HS-27A (cell line): ENCODE data around the gene DGCR8.
A peak's percentile ranks its signal among the peaks of the same experiment; 100 is the strongest.

Source experiments
- DNase-seq: peaks from one replicate; pipeline ENCODE4 v3.0.0-alpha.2; 2012; ENCODE audit warnings: low read depth, missing footprints

DGCR8 gene

GRCh38 chr22:20125201-20126174 is 45.4 kb downstream of the DGCR8 start:
- no peak for DNase-seq

- no peak for DNase-seq
These were observed 46.4 kb downstream of the DGCR8 start for GRCh38 chr22:20126284-20127029.

DNA sequence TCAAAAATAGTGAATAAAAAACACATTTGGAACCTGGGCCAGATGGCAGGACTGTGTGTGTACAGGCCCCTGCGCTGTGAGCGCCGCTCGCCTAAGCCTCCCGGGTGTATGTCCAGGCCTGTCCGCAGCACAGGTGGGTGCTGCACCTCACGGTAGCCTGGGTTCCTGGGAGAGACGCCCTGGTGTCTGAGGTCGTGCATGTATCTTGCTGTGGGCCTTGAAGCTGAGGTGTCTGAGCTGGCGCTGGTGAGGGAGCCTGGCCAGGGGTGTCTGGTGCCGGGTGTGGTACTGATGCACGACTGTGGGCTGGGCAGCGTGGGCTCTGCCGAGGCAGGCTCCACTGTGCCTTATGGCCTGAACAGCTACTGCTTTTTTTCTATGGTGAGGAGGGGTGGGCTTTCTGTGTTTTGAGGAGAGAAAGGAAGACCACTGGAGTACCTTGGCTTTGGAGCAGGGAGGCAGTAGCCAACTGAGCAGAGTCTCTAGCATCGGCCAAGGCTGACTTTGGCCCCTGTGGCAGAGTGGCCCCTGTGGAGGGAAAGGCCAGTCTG is 47.4 kb downstream of the DGCR8 start:
- no peak for DNase-seq

GRCh38 chr22:20127869-20128618 is 48.0 kb downstream of the DGCR8 start:
- no peak for DNase-seq

- no peak for DNase-seq
These were observed 48.5 kb downstream of the DGCR8 start for GRCh38 chr22:20128619-20128901.

DNA sequence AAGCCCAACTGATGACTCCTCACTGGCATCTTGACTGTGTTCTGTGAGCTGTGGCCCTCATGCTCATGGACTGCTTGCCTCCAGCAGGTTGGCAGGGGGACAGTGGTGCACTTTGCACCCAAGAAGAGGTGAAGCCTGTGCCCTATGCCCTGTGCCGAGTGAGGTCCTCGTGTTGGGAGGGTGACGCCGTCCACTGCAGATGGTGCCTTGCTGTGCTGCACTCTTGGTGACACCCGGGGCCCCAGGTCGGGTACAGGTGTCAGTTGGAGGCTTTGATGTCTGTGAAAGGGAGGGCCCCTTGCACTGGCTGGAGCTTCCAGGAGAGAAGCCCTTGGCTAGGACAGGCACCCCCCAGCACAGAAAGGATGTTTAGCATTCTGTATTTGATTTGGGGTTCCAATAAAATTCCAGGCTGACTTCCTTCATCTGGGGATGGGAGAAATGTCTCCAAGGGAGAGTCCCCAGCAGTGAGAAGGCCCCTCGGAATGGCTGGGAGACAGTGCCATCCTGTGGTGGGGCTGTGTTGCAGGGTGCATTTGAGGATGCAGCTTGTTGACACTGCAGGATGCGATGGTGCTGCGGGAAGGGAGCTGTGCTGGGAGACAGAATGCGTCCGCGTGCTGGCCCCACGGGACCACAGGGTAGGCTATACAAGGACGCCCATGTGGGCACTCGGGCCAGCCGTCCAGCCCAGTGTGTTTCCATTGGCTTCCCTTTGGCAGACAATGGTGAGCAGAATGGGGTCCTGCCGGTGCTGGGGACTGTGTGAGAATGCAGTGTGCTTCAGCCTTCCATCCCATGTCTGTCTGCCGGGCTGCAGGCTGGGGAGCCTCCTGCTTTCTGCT is 49.1 kb downstream of the DGCR8 start:
- DNase-seq = no peak

DNA sequence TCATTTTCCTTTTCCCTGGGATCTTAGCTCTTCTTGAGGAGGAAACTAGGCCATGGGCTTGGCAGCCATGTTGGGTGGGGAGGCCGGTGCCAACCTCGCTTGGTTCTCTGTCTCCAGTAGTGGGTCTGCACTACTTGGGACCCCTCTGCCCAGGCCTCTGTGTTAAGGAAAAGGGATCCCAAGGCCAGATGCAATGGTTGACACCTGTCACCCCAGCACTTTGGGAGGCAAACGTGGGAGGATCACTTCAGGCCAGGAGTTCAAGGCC is 49.6 kb downstream of the DGCR8 start:
- DNase-seq = no peak

DNA sequence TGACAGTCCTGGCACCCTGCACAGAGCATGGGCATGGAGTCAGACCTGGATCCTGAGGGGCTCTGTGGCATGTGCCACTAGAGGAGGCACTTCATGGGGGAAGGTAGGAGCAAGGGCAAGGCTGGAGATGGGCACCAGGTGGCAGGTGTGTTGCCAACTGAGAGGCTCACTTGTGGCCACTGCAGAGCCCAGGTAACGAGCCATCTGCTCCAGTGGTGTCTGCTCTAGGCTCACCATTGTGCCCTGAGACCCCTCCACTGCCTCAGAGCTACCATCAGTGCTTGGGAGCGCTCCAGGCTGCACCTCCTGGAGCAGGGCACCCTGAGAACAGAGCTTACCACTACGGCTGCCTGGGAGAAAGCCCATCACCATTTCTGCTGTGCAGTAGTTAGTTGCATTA is 50.3 kb downstream of the DGCR8 start:
- no peak for DNase-seq

DNA sequence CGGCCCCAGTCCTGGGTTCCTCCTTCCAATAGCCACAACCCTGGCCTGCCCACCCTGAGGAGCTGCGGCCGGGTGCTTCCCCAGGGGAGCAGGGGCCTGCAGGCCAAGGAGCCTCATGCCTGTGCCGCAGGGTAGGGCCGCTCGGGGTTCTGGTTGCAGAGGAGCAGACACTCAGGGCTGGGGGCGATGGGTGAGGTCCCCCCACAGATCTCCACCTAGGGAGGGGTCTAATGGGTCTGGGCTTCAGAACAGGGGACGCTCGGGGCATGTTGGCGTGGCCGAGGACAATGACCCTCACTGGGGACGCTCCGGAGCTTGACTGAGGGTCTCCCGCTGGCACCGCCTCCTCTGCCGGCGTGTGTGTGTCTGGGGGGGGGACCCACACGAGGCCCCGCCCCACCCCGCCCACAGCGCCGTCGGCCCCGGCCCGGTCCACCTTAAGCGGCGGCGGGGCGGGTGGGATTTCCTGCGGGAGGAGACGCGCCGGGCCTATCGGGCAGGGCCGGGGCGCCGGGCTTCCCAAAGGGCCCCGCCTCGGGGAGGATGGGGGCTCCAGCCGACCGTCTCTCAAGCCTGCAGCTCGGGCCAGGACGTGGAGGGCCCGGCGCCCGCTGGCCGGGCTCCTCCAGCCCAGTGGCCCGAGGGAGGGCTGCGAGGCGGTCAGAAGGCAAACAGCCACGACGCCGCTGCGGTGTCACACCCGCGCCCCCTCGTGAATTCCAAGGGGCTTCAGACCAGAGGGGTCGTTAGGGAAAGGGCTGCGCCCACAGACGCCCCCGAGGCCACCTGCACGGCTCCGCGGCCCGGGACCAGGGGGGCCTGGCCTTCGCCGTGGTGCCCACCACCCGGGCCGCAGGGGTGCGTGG is 50.9 kb downstream of the DGCR8 start:
- peak; percentile 22 for DNase-seq

- DNase-seq = no peak
These were observed 51.5 kb downstream of the DGCR8 start, which contains the start of gene ZDHHC8 for GRCh38 chr22:20131597-20131858. ZDHHC8 (plus strand) TSS chr22:20131804; CDS start chr22:20131948, 144 bp downstream.

- DNase-seq = no peak
These were observed 52.0 kb downstream of the DGCR8 start for GRCh38 chr22:20131859-20132685.

DNA sequence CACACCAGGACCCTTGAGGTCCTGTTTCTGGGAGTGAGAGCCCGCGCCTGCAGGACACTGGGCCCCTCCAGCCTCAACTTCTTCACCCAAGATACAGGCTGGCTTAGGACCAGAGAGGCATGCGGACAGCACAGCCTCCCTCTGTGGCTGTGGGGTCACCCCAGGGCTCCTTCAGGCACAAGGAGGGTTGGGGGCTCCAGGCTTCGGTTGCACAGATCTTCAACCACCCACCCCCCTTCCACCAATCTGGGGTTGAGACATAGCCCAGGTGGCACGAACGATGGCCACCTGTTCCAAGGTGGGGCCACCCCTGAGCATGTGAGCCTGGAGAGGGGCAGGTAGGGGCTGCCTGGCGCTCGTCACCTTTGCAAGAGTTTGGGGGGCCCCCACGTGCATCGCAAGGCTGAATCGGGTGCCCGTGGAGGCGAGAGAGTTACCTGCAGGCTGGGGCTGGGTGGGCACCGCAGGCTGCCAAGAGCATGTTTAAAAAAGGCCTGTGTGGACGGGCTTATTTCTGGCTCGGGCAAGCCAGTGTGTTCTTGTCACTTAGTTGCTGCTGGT is 52.7 kb downstream of the DGCR8 start:
- DNase-seq = no peak

DNA sequence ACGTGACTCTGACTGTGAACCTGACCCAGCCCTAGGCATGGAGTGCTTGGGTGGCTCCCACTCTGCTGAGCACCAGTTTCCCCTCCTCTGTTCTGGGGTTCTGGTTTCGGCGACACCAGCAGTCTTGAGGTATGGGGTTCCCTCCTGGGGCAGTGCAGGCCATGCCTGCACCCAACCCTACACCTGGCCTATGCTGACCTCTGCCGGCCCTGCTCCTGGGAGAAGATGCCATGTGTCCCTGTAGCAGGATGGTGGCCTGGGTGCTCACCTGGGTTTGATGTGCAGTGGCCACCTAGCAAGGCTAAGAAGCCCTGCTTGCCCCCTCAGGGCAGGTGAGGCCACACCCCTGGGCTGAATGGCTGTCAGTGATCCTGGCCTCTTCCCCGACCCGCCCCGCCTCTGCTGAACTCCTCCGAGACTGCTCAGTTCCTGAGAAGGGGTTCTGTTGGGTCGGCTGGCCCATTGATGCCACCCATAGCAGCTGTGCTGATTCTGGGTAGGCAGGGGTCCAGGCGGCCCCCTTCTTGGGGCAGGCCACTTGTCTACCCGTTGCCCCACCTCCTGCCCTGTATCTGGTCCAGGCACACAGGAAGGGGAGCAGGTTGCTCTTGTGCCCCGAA is 54.0 kb downstream of the DGCR8 start:
- DNase-seq = no peak

DNA sequence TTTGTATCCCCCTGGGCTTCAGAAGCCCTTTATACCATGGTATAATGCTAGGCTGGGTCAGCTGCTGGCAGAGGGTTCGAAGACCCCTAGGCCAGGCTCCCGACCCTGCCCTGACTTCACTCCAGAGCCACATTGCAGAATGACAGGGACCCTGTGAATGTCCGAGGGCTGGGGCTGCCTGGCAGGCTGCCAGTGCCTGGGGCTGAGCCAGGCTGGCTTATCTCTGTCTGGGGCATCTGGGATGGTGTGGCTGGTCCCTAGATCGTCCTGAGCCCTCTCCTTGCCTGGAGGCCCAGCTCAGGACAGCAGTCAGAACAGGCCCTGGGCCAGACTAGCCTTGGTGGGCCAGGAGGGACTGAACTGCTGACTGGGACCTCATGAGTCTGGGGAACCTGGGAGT is 55.2 kb downstream of the DGCR8 start:
- no peak for DNase-seq

DNA sequence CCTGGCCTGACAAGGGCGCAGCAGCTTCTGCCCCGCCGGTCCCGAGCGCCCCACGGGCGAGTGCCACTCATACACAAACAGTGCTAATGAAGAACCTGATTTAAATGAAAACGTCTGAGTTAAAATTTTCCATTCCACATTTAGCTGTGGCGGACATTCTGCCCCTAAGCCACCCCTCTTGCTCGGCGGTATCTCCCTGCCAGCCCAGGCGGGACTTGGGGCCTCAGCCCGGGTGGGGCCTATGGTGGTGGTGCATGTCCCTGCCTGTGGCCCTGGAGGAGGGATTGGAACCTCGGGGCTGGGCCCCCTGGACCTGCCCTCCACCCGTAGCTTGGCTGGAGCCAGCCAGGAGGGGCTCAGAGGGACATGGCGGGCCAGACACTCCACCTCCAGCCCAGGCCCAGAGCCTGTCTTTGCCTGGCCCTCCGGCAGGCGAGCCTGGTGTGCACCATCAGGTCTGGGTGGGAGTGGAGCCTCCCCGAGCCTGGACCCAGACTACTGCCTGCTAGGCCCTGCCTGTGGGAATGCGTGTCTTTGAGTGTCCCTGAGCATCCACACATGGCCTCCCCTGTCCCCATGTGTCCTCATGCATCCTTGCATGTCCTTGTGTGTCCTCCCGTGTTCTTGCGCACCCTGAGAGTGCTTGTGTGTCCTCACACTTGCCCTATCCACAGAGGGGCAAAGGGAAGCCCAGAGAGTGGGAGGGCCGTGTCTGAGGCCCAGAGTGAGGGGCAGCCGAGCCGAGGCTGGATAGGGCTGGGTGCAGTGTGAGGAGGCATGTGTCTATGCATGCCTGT is 56.0 kb downstream of the DGCR8 start:
- DNase-seq = no peak

- DNase-seq = no peak
These were observed 56.5 kb downstream of the DGCR8 start for GRCh38 chr22:20136603-20136873.

- no peak for DNase-seq
These were observed 57.1 kb downstream of the DGCR8 start for GRCh38 chr22:20137113-20137512.

DNA sequence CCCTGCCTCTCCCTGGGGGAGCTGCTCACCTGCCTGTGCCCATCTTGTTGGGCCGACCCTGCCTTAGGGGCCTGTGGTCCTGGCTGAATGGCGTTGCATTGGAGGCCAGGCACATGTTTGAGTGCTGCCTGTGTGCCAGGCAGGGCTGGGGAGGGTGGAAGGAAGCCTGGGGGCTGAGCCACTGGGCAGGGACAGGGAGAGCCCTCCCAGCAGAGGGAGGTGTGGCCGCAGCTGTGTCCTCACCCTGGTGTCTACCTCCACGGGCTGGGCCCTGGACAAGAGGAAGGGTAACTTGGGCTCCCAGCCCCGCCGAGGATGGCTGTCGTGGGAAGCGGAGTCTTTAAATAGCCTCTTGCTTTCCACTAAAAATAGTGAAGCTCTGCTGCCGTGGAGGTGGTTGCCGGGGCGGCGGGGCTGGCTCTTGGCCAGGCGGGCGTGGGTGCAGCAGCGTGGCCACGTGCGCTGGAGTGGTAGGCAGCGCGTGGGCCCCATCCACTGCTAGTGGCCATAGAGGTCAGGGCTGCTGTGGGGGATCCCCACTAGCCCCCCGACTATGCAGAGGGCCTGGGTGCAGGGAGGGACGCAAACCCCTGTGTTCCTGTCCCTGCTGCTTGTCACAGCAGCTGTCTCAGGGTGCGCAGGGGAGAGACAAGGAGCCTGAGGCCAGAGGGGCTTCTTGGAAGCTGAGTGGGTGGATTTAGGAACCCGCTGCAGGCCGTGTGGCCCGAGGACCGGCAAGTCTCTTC is 57.8 kb downstream of the DGCR8 start:
- DNase-seq = no peak
